OCI-LY1 (cell line): ENCODE measurements around the gene PLEKHH1.

Experiments
- H2AFZ ChIP-seq: fragments of 200-600 bp; sonication (generic), shearing (Covaris generic); 2 replicates; pipeline ENCODE4 v1.6.0; 2014; ENCODE audit warnings: antibody characterized with exemption, mild to moderate bottlenecking, low read length
- H3F3A ChIP-seq: fragments of 200-600 bp; sonication (generic), shearing (Covaris generic); 2 replicates; pipeline ENCODE4 v1.6.0; 2014; ENCODE audit warnings: mild to moderate bottlenecking, antibody characterized with exemption, low read length, moderate library complexity; ENCODE audit not compliant: insufficient read depth
- H3K27ac ChIP-seq: fragments of 200-600 bp; sonication (generic); 2 replicates; pipeline ENCODE4 v1.5.1; 2014; ENCODE audit warnings: low read length, mixed run types, mild to moderate bottlenecking, low read depth; ENCODE audit not compliant: poor library complexity, severe bottlenecking
- H3K27me3 ChIP-seq: fragments of 200-600 bp; sonication (generic); 2 replicates; pipeline ENCODE4 v1.6.0; 2014; ENCODE audit warnings: antibody characterized with exemption, mild to moderate bottlenecking, low read length, moderate library complexity; ENCODE audit not compliant: insufficient read depth
- H3K36me3 ChIP-seq: fragments of 200-600 bp; sonication (generic); 2 replicates; pipeline ENCODE4 v1.6.1; 2014; ENCODE audit warnings: mild to moderate bottlenecking, antibody characterized with exemption, low read length, moderate library complexity, mixed read lengths; ENCODE audit not compliant: insufficient read depth
- H3K4me1 ChIP-seq: fragments of 200-600 bp; sonication (generic); 2 replicates; pipeline ENCODE4 v1.5.1; 2014; ENCODE audit warnings: mild to moderate bottlenecking, low read length, moderate library complexity; ENCODE audit not compliant: insufficient read depth, severe bottlenecking
- H3K4me2 ChIP-seq: fragments of 200-600 bp; sonication (generic), shearing (Covaris generic); 2 replicates; pipeline ENCODE4 v1.6.1; 2014; ENCODE audit warnings: low read length
- H3K4me3 ChIP-seq: fragments of 200-600 bp; sonication (generic); 2 replicates; pipeline ENCODE4 v1.5.1; 2014; ENCODE audit warnings: low read length, low read depth, mild to moderate bottlenecking, mixed read lengths; ENCODE audit not compliant: poor library complexity, severe bottlenecking
- H3K79me2 ChIP-seq: fragments of 200-600 bp; shearing (Covaris generic); 2 replicates; pipeline ENCODE4 v1.6.1; 2016; ENCODE audit warnings: mixed run types, low read length, mixed read lengths; ENCODE audit not compliant: insufficient read depth
- H3K9ac ChIP-seq: fragments of 200-600 bp; sonication (generic), shearing (Covaris generic); 2 replicates; pipeline ENCODE4 v1.6.1; 2014; ENCODE audit warnings: mild to moderate bottlenecking, low read length, mixed read lengths
- H3K9me2 ChIP-seq: fragments of 200-600 bp; sonication (generic), shearing (Covaris generic); 2 replicates; pipeline ENCODE4 v1.6.1; 2014; ENCODE audit warnings: low read depth, mild to moderate bottlenecking, low read length, mixed read lengths
- H3K9me3 ChIP-seq: fragments of 200-600 bp; shearing (Covaris generic); 2 replicates; pipeline ENCODE4 v1.6.1; 2014; ENCODE audit warnings: low read length, mixed read lengths
- H4K20me1 ChIP-seq: fragments of 200-600 bp; sonication (generic), shearing (Covaris generic); 2 replicates; pipeline ENCODE4 v1.6.0; 2016; ENCODE audit warnings: mild to moderate bottlenecking, low read length; ENCODE audit not compliant: insufficient read depth
- CTCF ChIP-seq: fragments of 200-600 bp; sonication (generic), shearing (Covaris generic); IDR thresholded peaks from 2 replicates; pipeline ENCODE4 v1.5.1; 2017; ENCODE audit warnings: mild to moderate bottlenecking, antibody characterized with exemption, low read length, moderate library complexity, mixed read lengths
- EZH2 ChIP-seq: fragments of 200-600 bp; sonication (generic), shearing (Covaris generic); IDR thresholded peaks from 2 replicates; pipeline ENCODE4 v1.8.0; 2017; ENCODE audit warnings: borderline replicate concordance, mixed run types, mild to moderate bottlenecking, antibody characterized with exemption, low read length, moderate library complexity, mixed read lengths

The PLEKHH1 gene

GRCh38 chr14:67562776-67563150, 29.7 kb downstream of the PLEKHH1 start:
- no peaks in the 10 kb centered on the region for H3K79me2 ChIP-seq
- no peak overlapping the region for H2AFZ ChIP-seq
- H3K36me3 ChIP-seq, result no peaks in the 10 kb centered on the region
- H3K4me3 ChIP-seq, result no peak overlapping the region
- H3K4me1 ChIP-seq, result no peaks in the 10 kb centered on the region
- H3K27ac ChIP-seq, result no peak overlapping the region
- H3K27me3 ChIP-seq, result no peaks in the 10 kb centered on the region
- H3K9ac ChIP-seq, result no peak overlapping the region
- no peaks in the 10 kb centered on the region for H3K9me3 ChIP-seq
- H3K9me2 ChIP-seq, result no peaks in the 10 kb centered on the region
- no peak for TF ChIP-seq CTCF
- TF ChIP-seq EZH2, result no peak
- H3K4me2 ChIP-seq, result no peak overlapping the region
- no peaks in the 10 kb centered on the region for H4K20me1 ChIP-seq
- no peaks in the 10 kb centered on the region for H3F3A ChIP-seq

- no peak overlapping the region for H3K9ac ChIP-seq
- H3K27me3 ChIP-seq, result no peaks in the 10 kb centered on the region
- no peak overlapping the region for H3K4me2 ChIP-seq
- H3K27ac ChIP-seq, result no peak overlapping the region
- no peaks in the 10 kb centered on the region for H3K79me2 ChIP-seq
- H3K4me3 ChIP-seq, result no peak overlapping the region
- TF ChIP-seq CTCF, result no peak
- no peak for TF ChIP-seq EZH2
- H3K4me1 ChIP-seq, result no peaks in the 10 kb centered on the region
- H2AFZ ChIP-seq, result no peak overlapping the region
- no peaks in the 10 kb centered on the region for H4K20me1 ChIP-seq
- no peaks in the 10 kb centered on the region for H3K9me2 ChIP-seq
- H3K36me3 ChIP-seq, result no peaks in the 10 kb centered on the region
- no peaks in the 10 kb centered on the region for H3F3A ChIP-seq
- H3K9me3 ChIP-seq, result no peaks in the 10 kb centered on the region
Measured at GRCh38 chr14:67564236-67564635, 31.1 kb downstream of the PLEKHH1 start.

- no peaks in the 10 kb centered on the region for H3K36me3 ChIP-seq
- no peak overlapping the region for H3K4me2 ChIP-seq
- no peaks in the 10 kb centered on the region for H3K4me1 ChIP-seq
- H3K27ac ChIP-seq, result no peak overlapping the region
- H2AFZ ChIP-seq, result no peak overlapping the region
- no peak overlapping the region for H3K9ac ChIP-seq
- no peaks in the 10 kb centered on the region for H4K20me1 ChIP-seq
- TF ChIP-seq CTCF (no peak), EZH2 (no peak)
- H3K9me2 ChIP-seq, result no peaks in the 10 kb centered on the region
- H3K9me3 ChIP-seq, result no peaks in the 10 kb centered on the region
- no peaks in the 10 kb centered on the region for H3F3A ChIP-seq
- no peaks in the 10 kb centered on the region for H3K79me2 ChIP-seq
- no peaks in the 10 kb centered on the region for H3K27me3 ChIP-seq
- no peak overlapping the region for H3K4me3 ChIP-seq
Measured at GRCh38 chr14:67566908-67567307, 33.8 kb downstream of the PLEKHH1 start.
